H1 (cell line): Measurements from ENCODE around the gene CASP9. TPM values are rescaled to one million over a fixed set of nuclear protein-coding genes. Genes with fewer than 3 reads are reported as not detected.

Experiments used
- BCL11A ChIP-seq, 2 experiments: IDR thresholded peaks; one replicate each; pipeline ENCODE4 v1.6.1; 2011; ENCODE audit warnings: low read depth in 2 of 2, low read length in 2 of 2, mild to moderate bottlenecking in 2 of 2
- EGR1 ChIP-seq: IDR thresholded peaks from 2 replicates; pipeline ENCODE4 v1.6.1; 2011; ENCODE audit warnings: low read depth, low read length, borderline replicate concordance
- FOSL1 ChIP-seq: IDR thresholded peaks from 2 replicates; pipeline ENCODE4 v1.6.1; 2011; ENCODE audit warnings: mild to moderate bottlenecking, low read depth, low read length, moderate library complexity; ENCODE audit not compliant: insufficient read depth
- JUND ChIP-seq: IDR thresholded peaks from 2 replicates; pipeline ENCODE4 v1.6.1; 2011; ENCODE audit warnings: mild to moderate bottlenecking, improper control_type of control experiment, low read length
- POU5F1 ChIP-seq: IDR thresholded peaks from 2 replicates; pipeline ENCODE4 v1.6.1; 2011; ENCODE audit warnings: low read depth, mild to moderate bottlenecking, low read length, moderate library complexity
- SP1 ChIP-seq: IDR thresholded peaks from 2 replicates; pipeline ENCODE4 v1.6.1; 2011; ENCODE audit warnings: low read depth, low read length
- TAF7 ChIP-seq: optimal IDR thresholded peaks from 2 replicates; pipeline ENCODE3; 2011; ENCODE audit warnings: low read depth, mild to moderate bottlenecking, inconsistent platforms, low read length, moderate library complexity, borderline replicate concordance
- polyA plus RNA-seq, 7 experiments: library from polyadenylated mRNA; depleted of rRNA in 3 of 7; stranded (reverse) in 5 of 7; unstranded in 2 of 7; fragments of >200 nt in 5 of 7; fragments of 200-250 nt in 2 of 7; gene quantifications; 1 replicate in 5 of 7; 2 replicates in 1 of 7; 4 replicates in 1 of 7; pipeline versions ENCODE4 v1.2.1 to v1.2.3, GENCODE V29; 2011 to 2013; ENCODE audit warnings: missing spikeins in 2 of 7, mixed read lengths in 2 of 7
- small RNA-seq: library from polyadenylated mRNA; stranded (forward); fragments of <200 nt; extraction: miRNeasy Mini kit (QIAGEN cat#:217004); gene quantifications from one replicate; pipeline ENCODE3, GENCODE V24; 2013; ENCODE audit not compliant: insufficient read depth
- total RNA-seq: library from RNA; stranded (reverse); fragmentation: NEBNext Ultra II Directional; extraction: Animal tissue kit (Norgen Biotek cat#: 25700); gene quantifications from 2 replicates; pipeline ENCODE4 v1.2.1, GENCODE V29; 2021

The CASP9 gene
- total and polyA plus RNA-seq, 2 of the 8 experiments (the other 6 are each of a cell fraction or from before 2014, with no cell fraction given), result 14.8 to 36.3 TPM

GRCh38 chr1:15442119-15442518, 81.9 kb downstream of the CASP9 start (continued):
- TF ChIP-seq EGR1 (no peak), FOSL1 (no peak), JUND (no peak), BCL11A (IDR thresholded peaks at IDR 0.05; ENCODE audit: low read depth in 2 of 2, low read length in 2 of 2) (no peak), TAF7 (no peak), POU5F1 (no peak), SP1 (no peak)

Small RNAs within 50 kb of the gene (small RNA-seq; reads per million reads assigned to genes)
- gene SCARNA21B, result not detected

Other genes starting within 250 kb of the CASP9 start
- gene EFHD2, start 114.3 kb downstream of the CASP9 start, total RNA-seq, result 23.5 and 25.1 TPM in 2 replicates
- 24.4 and 30.8 TPM in 2 replicates for gene EFHD2, start 114.3 kb downstream of the CASP9 start, polyA plus RNA-seq (2011; rRNA removed)
- gene CTRC, start 85.8 kb downstream of the CASP9 start, total RNA-seq, result 0.09 TPM in 1 of 2 replicates, not detected in the other
- not detected in 2 replicates for gene CTRC, start 85.8 kb downstream of the CASP9 start, polyA plus RNA-seq (2011; rRNA removed)
- gene CELA2A, start 67.5 kb downstream of the CASP9 start, total RNA-seq, result not detected in 2 replicates
- gene CELA2A, start 67.5 kb downstream of the CASP9 start, polyA plus RNA-seq (2011; rRNA removed), result not detected in 2 replicates
- not detected in 2 replicates for gene CELA2B, start 48.1 kb downstream of the CASP9 start, total RNA-seq
- gene CELA2B, start 48.1 kb downstream of the CASP9 start, polyA plus RNA-seq (2011; rRNA removed), result not detected in 2 replicates
- 20.6 and 23.3 TPM in 2 replicates for gene DNAJC16, start 2.6 kb upstream of the CASP9 start, total RNA-seq
- 4.8 and 7.9 TPM in 2 replicates for gene DNAJC16, start 2.6 kb upstream of the CASP9 start, polyA plus RNA-seq (2011; rRNA removed)
- gene AGMAT, start 60.8 kb upstream of the CASP9 start, total RNA-seq, result 5.7 and 5.8 TPM in 2 replicates
- gene AGMAT, start 60.8 kb upstream of the CASP9 start, polyA plus RNA-seq (2011; rRNA removed), result 3.7 and 4.5 TPM in 2 replicates
- gene DDI2, start 93.2 kb upstream of the CASP9 start, total RNA-seq, result 38.3 and 39.3 TPM in 2 replicates
- 7.7 and 11.8 TPM in 2 replicates for gene DDI2, start 93.2 kb upstream of the CASP9 start, polyA plus RNA-seq (2011; rRNA removed)
- gene PLEKHM2, start 160.1 kb upstream of the CASP9 start, total RNA-seq, result 47.6 and 47.9 TPM in 2 replicates
- 38.3 and 52.7 TPM in 2 replicates for gene PLEKHM2, start 160.1 kb upstream of the CASP9 start, polyA plus RNA-seq (2011; rRNA removed)
- 0.48 and 0.50 TPM in 2 replicates for gene SLC25A34, start 212.0 kb upstream of the CASP9 start, total RNA-seq
- gene SLC25A34, start 212.0 kb upstream of the CASP9 start, polyA plus RNA-seq (2011; rRNA removed), result 0.62 and 0.75 TPM in 2 replicates
- 0.21 and 0.32 TPM in 2 replicates for gene TMEM82, start 218.3 kb upstream of the CASP9 start, total RNA-seq
- 2.1 and 3.5 TPM in 2 replicates for gene TMEM82, start 218.3 kb upstream of the CASP9 start, polyA plus RNA-seq (2011; rRNA removed)
- gene FBLIM1, start 234.6 kb upstream of the CASP9 start, total RNA-seq, result 63.2 and 66.6 TPM in 2 replicates
- gene FBLIM1, start 234.6 kb upstream of the CASP9 start, polyA plus RNA-seq (2011; rRNA removed), result 66.7 and 99.1 TPM in 2 replicates